CD14-positive monocyte (primary cell): Measurements from ENCODE around the gene DGKI. TPM values are rescaled to one million over a fixed set of nuclear protein-coding genes. Genes with fewer than 3 reads are reported as not detected.

Experiments
- DNase-seq, 3 donors: peaks; one replicate each; pipeline ENCODE4 v3.0.0-alpha.2; 2011 to 2022
- H2AFZ ChIP-seq: 2 replicates; pipeline ENCODE4 v1.6.0; 2012; ENCODE audit warnings: mild to moderate bottlenecking, low read depth, low read length, inconsistent platforms; ENCODE audit not compliant: insufficient read depth, poor library complexity, severe bottlenecking
- H3K27ac ChIP-seq, 2 donors: 1 replicate in 1 of 2; 2 replicates in 1 of 2; pipeline ENCODE4 v1.5.1; 2012 to 2013; ENCODE audit warnings: low read length in 2 of 2, control low read depth in 1 of 2, inconsistent platforms in 1 of 2, low read depth in 1 of 2, mild to moderate bottlenecking in 1 of 2
- H3K27me3 ChIP-seq, 2 donors: one replicate each; pipeline versions ENCODE4 v1.6.0 to v1.6.1; 2011 to 2013; ENCODE audit warnings: low read length in 2 of 2; ENCODE audit not compliant: control insufficient read depth in 2 of 2, insufficient read depth in 2 of 2
- H3K36me3 ChIP-seq, 2 donors: replicated peaks in 1 of 2; 1 replicate in 1 of 2; 2 replicates in 1 of 2; pipeline versions ENCODE4 v1.5.1 to v1.6.1; 2012 to 2013; ENCODE audit warnings: low read length in 2 of 2, control low read depth in 1 of 2, inconsistent platforms in 1 of 2, mild to moderate bottlenecking in 1 of 2; ENCODE audit not compliant: insufficient read depth in 2 of 2, control insufficient read depth in 1 of 2
- H3K4me1 ChIP-seq, 2 donors: 1 replicate in 1 of 2; 2 replicates in 1 of 2; pipeline versions ENCODE4 v1.5.1 to v1.6.1; 2012 to 2013; ENCODE audit warnings: low read length in 2 of 2, control low read depth in 1 of 2, inconsistent platforms in 1 of 2, mild to moderate bottlenecking in 1 of 2, moderate library complexity in 1 of 2; ENCODE audit not compliant: insufficient read depth in 2 of 2, control insufficient read depth in 1 of 2
- H3K4me2 ChIP-seq: replicated peaks from 2 replicates; pipeline ENCODE3; 2012; ENCODE audit warnings: low read length, moderate library complexity, mild to moderate bottlenecking; ENCODE audit not compliant: poor library complexity, severe bottlenecking; ENCODE audit errors: extremely low read depth
- H3K4me3 ChIP-seq, 3 experiments: fragments of 200-600 bp in 1 of 3; sonication (generic) in 1 of 3; replicated peaks in 1 of 3; 1 replicate in 2 of 3; 2 replicates in 1 of 3; pipeline ENCODE4 v1.5.1; 2011 to 2013; ENCODE audit warnings: low read length in 3 of 3, mild to moderate bottlenecking in 3 of 3, control low read depth in 2 of 3, low read depth in 2 of 3, inconsistent platforms in 1 of 3, moderate library complexity in 1 of 3
- H3K79me2 ChIP-seq: 2 replicates; pipeline ENCODE4 v1.6.0; 2012; ENCODE audit warnings: mild to moderate bottlenecking, control low read depth, inconsistent platforms, low read length, moderate library complexity; ENCODE audit not compliant: insufficient read depth
- H3K9ac ChIP-seq: 2 replicates; pipeline ENCODE4 v1.6.0; 2017; ENCODE audit warnings: low read length, mild to moderate bottlenecking; ENCODE audit not compliant: insufficient read depth, poor library complexity, severe bottlenecking
- H3K9me3 ChIP-seq, 2 donors: replicated peaks in 1 of 2; 1 replicate in 1 of 2; 2 replicates in 1 of 2; pipeline versions ENCODE4 v1.5.1 to v1.6.1; 2012 to 2013; ENCODE audit warnings: low read length in 2 of 2, control low read depth in 1 of 2; ENCODE audit not compliant: control insufficient read depth in 1 of 2, insufficient read depth in 1 of 2
- H4K20me1 ChIP-seq: 2 replicates; pipeline ENCODE4 v1.6.0; 2012; ENCODE audit warnings: mild to moderate bottlenecking, low read length, control low read depth, moderate library complexity; ENCODE audit not compliant: insufficient read depth
- H3K27ac Mint-ChIP-seq, 7 donors: one replicate each; pipeline ENCODE4 v1.8.0; 2020; ENCODE audit warnings: mild to moderate bottlenecking in 7 of 7, mixed read lengths in 7 of 7, moderate library complexity in 6 of 7, inconsistent platforms in 2 of 7
- H3K27me3 Mint-ChIP-seq, 3 donors: one replicate each; pipeline ENCODE4 v1.8.0; 2021 to 2022; ENCODE audit warnings: low read depth in 3 of 3, mild to moderate bottlenecking in 3 of 3, mixed read lengths in 3 of 3, moderate library complexity in 3 of 3, inconsistent platforms in 1 of 3
- H3K36me3 Mint-ChIP-seq, 2 donors: one replicate each; pipeline ENCODE4 v1.8.0; 2020; ENCODE audit warnings: mixed read lengths in 2 of 2, inconsistent platforms in 1 of 2, mild to moderate bottlenecking in 1 of 2
- H3K4me1 Mint-ChIP-seq: one replicate; pipeline ENCODE4 v1.8.0; 2020; ENCODE audit warnings: mild to moderate bottlenecking, mixed read lengths
- H3K4me3 Mint-ChIP-seq, 2 donors: one replicate each; pipeline ENCODE4 v1.8.0; 2020; ENCODE audit warnings: mild to moderate bottlenecking in 2 of 2, mixed read lengths in 2 of 2, moderate library complexity in 1 of 2
- H3K9me3 Mint-ChIP-seq, 7 donors: one replicate each; pipeline ENCODE4 v1.8.0; 2020 to 2022; ENCODE audit warnings: mixed read lengths in 7 of 7, mild to moderate bottlenecking in 6 of 7, moderate library complexity in 6 of 7, inconsistent platforms in 2 of 7
- CTCF ChIP-seq: fragments of 200-600 bp; IDR thresholded peaks from one replicate; pipeline ENCODE4 v1.8.0; 2022; ENCODE audit warnings: antibody characterized with exemption, mild to moderate bottlenecking
- WGBS: methylation state at CpG from one replicate; pipeline ENCODE4 v1.1.5; 2013; ENCODE audit warnings: missing lambda C conversion rate; ENCODE audit not compliant: insufficient coverage; 5-methylcytosine and 5-hydroxymethylcytosine counted together
- intact Hi-C, 2 donors: fragments of 100-400 bp; cut with micrococcal nuclease; formaldehyde crosslinking; loops; one replicate each; pipeline versions ENCODE4 v1.15.0 to v1.15.1; 2023
- polyA plus RNA-seq, 3 donors: library from polyadenylated mRNA; depleted of rRNA in 1 of 3; unstranded in 2 of 3; stranded (reverse) in 1 of 3; fragments of 300-500 nt in 2 of 3; fragments of >200 nt in 1 of 3; fragmentation: Illumina TruSeq in 2 of 3; gene quantifications; 1 replicate in 2 of 3; 2 replicates in 1 of 3; pipeline ENCODE4 v1.2.3, GENCODE V29; 2012 to 2021

Gene DGKI
- polyA plus RNA-seq, 3 donors: not detected

- Histone ChIP-seq H2AFZ (no peak overlapping the region), H3K27ac (no peak overlapping the region), H3K4me1 (no peaks in the 10 kb centered on the region), H3K4me2 (no peak overlapping the region), H3K9ac (no peak overlapping the region), H3K79me2 (no peaks in the 10 kb centered on the region), H3K27me3 (no peaks in the 10 kb centered on the region), H3K4me3 (no peak overlapping the region), H3K36me3 (no peaks in the 10 kb centered on the region), H4K20me1 (no peaks in the 10 kb centered on the region), H3K9me3 (no peaks in the 10 kb centered on the region)
- Mint-ChIP-seq H3K4me1 (no peaks in the 10 kb centered on the region), H3K36me3 (no peaks in the 10 kb centered on the region), H3K9me3 (no peaks in the 10 kb centered on the region), H3K4me3 (no peak overlapping the region), H3K27me3 (peaks cover 2 to 3% (median 3%) of the 10 kb centered on the region in 3 donors), H3K27ac (no peak overlapping the region)
- no CpG with 5 or more reads among the region's 2 CpGs for WGBS
- intact Hi-C loops: no loop called here
- DNase-seq: no peak
- TF ChIP-seq CTCF: no peak
These were observed 26.6 kb downstream of the DGKI start for GRCh38 chr7:137820156-137820555.

GRCh38 chr7:137818036-137818435 is 28.7 kb downstream of the DGKI start:
- H3K27ac Mint-ChIP-seq: no peak overlapping the region
- peaks cover 2 to 3% (median 3%) of the 10 kb centered on the region in 3 donors for H3K27me3 Mint-ChIP-seq
- no peak for DNase-seq
- WGBS: no CpG with 5 or more reads among the region's 2 CpGs
- TF ChIP-seq CTCF: no peak
- H3K36me3 ChIP-seq: no peaks in the 10 kb centered on the region
- H3K4me1 ChIP-seq: no peaks in the 10 kb centered on the region
- no peaks in the 10 kb centered on the region for H3K36me3 Mint-ChIP-seq
- H3K27ac ChIP-seq: no peak overlapping the region
- H3K9me3 Mint-ChIP-seq: no peaks in the 10 kb centered on the region
- H4K20me1 ChIP-seq: no peaks in the 10 kb centered on the region
- H3K79me2 ChIP-seq: no peaks in the 10 kb centered on the region
- no peak overlapping the region for H3K4me3 ChIP-seq
- no peak overlapping the region for H3K9ac ChIP-seq
- H3K4me1 Mint-ChIP-seq: no peaks in the 10 kb centered on the region
- intact Hi-C loops: no loop called here
- H3K4me3 Mint-ChIP-seq: no peak overlapping the region
- no peak overlapping the region for H3K4me2 ChIP-seq
- H3K9me3 ChIP-seq: no peaks in the 10 kb centered on the region
- H3K27me3 ChIP-seq: no peaks in the 10 kb centered on the region
- no peak overlapping the region for H2AFZ ChIP-seq
